Mesendoderm (in vitro differentiated cells): Measurements from ENCODE around the gene PLSCR3.

Source experiments
- DNase-seq: peaks from one replicate; pipeline ENCODE4 v3.0.0; 2013
- H2AK5ac ChIP-seq: 2 replicates; pipeline ENCODE4 v1.6.1; 2013; ENCODE audit warnings: low read length, inconsistent platforms
- H2BK120ac ChIP-seq: 2 replicates; pipeline ENCODE4 v1.6.1; 2013; ENCODE audit warnings: low read depth, mild to moderate bottlenecking, low read length, moderate library complexity, mixed read lengths
- H2BK15ac ChIP-seq: replicated peaks from 2 replicates; pipeline ENCODE4 v1.6.1; 2013; ENCODE audit warnings: low read depth, mild to moderate bottlenecking, moderate library complexity
- H2BK5ac ChIP-seq: 2 replicates; pipeline ENCODE4 v1.6.1; 2013; ENCODE audit warnings: low read length, inconsistent platforms
- H3K18ac ChIP-seq: 2 replicates; pipeline ENCODE4 v1.6.1; 2013; ENCODE audit warnings: mild to moderate bottlenecking, low read length, mixed read lengths
- H3K23ac ChIP-seq: one replicate; pipeline ENCODE4 v1.6.1; 2013; ENCODE audit warnings: low read length
- H3K27ac ChIP-seq: 2 replicates; pipeline ENCODE4 v1.5.1; 2013; ENCODE audit warnings: low read depth, mild to moderate bottlenecking, inconsistent platforms, low read length, moderate library complexity
- H3K27me3 ChIP-seq: 2 replicates; pipeline ENCODE4 v1.6.1; 2013; ENCODE audit warnings: low read length, control low read depth, mild to moderate bottlenecking, inconsistent platforms; ENCODE audit not compliant: insufficient read depth, poor library complexity
- H3K36me3 ChIP-seq: 2 replicates; pipeline ENCODE4 v1.6.1; 2013; ENCODE audit warnings: low read length, inconsistent platforms; ENCODE audit not compliant: control insufficient read depth, insufficient read depth
- H3K4ac ChIP-seq: one replicate; pipeline ENCODE4 v1.6.1; 2013; ENCODE audit warnings: low read depth, mild to moderate bottlenecking, low read length, moderate library complexity
- H3K4me1 ChIP-seq: 2 replicates; pipeline ENCODE4 v1.6.1; 2013; ENCODE audit warnings: low read depth, low read length, inconsistent platforms; ENCODE audit not compliant: control insufficient read depth
- H3K4me2 ChIP-seq: 2 replicates; pipeline ENCODE4 v1.6.1; 2013; ENCODE audit warnings: low read length
- H3K4me3 ChIP-seq: 2 replicates; pipeline ENCODE4 v1.5.1; 2013; ENCODE audit warnings: mild to moderate bottlenecking, low read length
- H3K56ac ChIP-seq: one replicate; pipeline ENCODE4 v1.6.1; 2013; ENCODE audit warnings: low read length
- H3K79me1 ChIP-seq: 2 replicates; pipeline ENCODE4 v1.6.1; 2013; ENCODE audit warnings: low read length, inconsistent platforms
- H3K79me2 ChIP-seq: 2 replicates; pipeline ENCODE4 v1.6.1; 2013; ENCODE audit warnings: mild to moderate bottlenecking, low read length; ENCODE audit not compliant: control insufficient read depth, insufficient read depth
- H3K9ac ChIP-seq: 2 replicates; pipeline ENCODE4 v1.6.1; 2013; ENCODE audit warnings: low read length, inconsistent platforms
- H4K5ac ChIP-seq: one replicate; pipeline ENCODE4 v1.6.1; 2013; ENCODE audit warnings: low read length
- H4K8ac ChIP-seq: one replicate; pipeline ENCODE4 v1.6.1; 2013; ENCODE audit warnings: low read depth, mild to moderate bottlenecking, control low read depth, low read length, moderate library complexity
- WGBS: extraction: QIAGEN DNeasy Blood & Tissue Kit; methylation state at CpG from one replicate; pipeline ENCODE4 v1.1.7; 2013; ENCODE audit warnings: low lambda C conversion rate, missing lambda C conversion rate; ENCODE audit not compliant: insufficient coverage; ENCODE audit errors: extremely low coverage; 5-methylcytosine and 5-hydroxymethylcytosine counted together

Gene PLSCR3

GRCh38 chr17:7383742-7384488, 10.4 kb downstream of the PLSCR3 start:
- no peak overlapping the region for H3K4ac ChIP-seq
- H3K18ac ChIP-seq = no peak overlapping the region
- H4K5ac ChIP-seq = no peak overlapping the region
- peak; percentile 80 for DNase-seq
- H3K27me3 ChIP-seq = no peaks in the 10 kb centered on the region
- H4K8ac ChIP-seq = no peak overlapping the region
- WGBS = no CpG with 5 or more reads among the region's 65 CpGs
- H3K56ac ChIP-seq = peak overlapping the region; percentile 84
- H2BK15ac ChIP-seq = no peak overlapping the region
- H3K4me1 ChIP-seq = peaks cover 2% of the 10 kb centered on the region
- H3K23ac ChIP-seq = no peak overlapping the region
- H3K79me2 ChIP-seq = no peaks in the 10 kb centered on the region
- H3K27ac ChIP-seq = no peak overlapping the region
- peak overlapping the region; percentile 38 for H3K4me3 ChIP-seq
- H3K4me2 ChIP-seq = peak overlapping the region; percentile 69
- H2AK5ac ChIP-seq = no peak overlapping the region
- H3K36me3 ChIP-seq = no peaks in the 10 kb centered on the region
- H3K79me1 ChIP-seq = no peaks in the 10 kb centered on the region
- no peak overlapping the region for H2BK5ac ChIP-seq
- peak overlapping the region; percentile 60 for H3K9ac ChIP-seq
- no peak overlapping the region for H2BK120ac ChIP-seq

DNA sequence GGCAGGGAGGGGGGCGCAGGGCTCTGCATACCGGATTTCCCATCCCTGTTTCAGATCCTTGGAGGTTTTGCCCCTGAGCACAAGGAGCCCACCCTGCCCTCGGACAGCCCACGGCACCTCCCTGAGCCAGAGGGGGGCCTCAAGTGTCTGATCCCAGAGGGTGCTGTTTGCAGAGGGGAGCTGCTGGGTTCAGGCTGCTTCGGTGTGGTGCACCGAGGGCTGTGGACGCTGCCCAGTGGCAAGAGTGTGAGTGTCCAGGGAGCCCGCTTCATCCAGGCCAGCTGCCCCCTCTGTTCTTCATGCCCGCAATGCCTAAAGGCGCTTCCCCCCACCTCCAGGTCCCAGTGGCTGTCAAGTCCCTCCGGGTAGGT, 11.0 kb downstream of the PLSCR3 start:
- no peak overlapping the region for H3K27ac ChIP-seq
- H4K8ac ChIP-seq = no peak overlapping the region
- no peak overlapping the region for H3K4me2 ChIP-seq
- no peak overlapping the region for H2AK5ac ChIP-seq
- H3K4ac ChIP-seq = no peak overlapping the region
- H3K9ac ChIP-seq = no peak overlapping the region
- H3K79me1 ChIP-seq = no peaks in the 10 kb centered on the region
- no CpG with 5 or more reads among the region's 11 CpGs for WGBS
- H3K23ac ChIP-seq = no peak overlapping the region
- H3K4me1 ChIP-seq = peaks cover 2% of the 10 kb centered on the region
- no peak overlapping the region for H4K5ac ChIP-seq
- no peak overlapping the region for H3K56ac ChIP-seq
- H3K79me2 ChIP-seq = no peaks in the 10 kb centered on the region
- H2BK120ac ChIP-seq = no peak overlapping the region
- H3K27me3 ChIP-seq = no peaks in the 10 kb centered on the region
- H2BK15ac ChIP-seq = no peak overlapping the region
- no peak overlapping the region for H3K4me3 ChIP-seq
- no peak overlapping the region for H3K18ac ChIP-seq
- no peak for DNase-seq
- no peak overlapping the region for H2BK5ac ChIP-seq
- no peaks in the 10 kb centered on the region for H3K36me3 ChIP-seq

- no peak overlapping the region for H4K5ac ChIP-seq
- H3K9ac ChIP-seq = no peak overlapping the region
- no peak overlapping the region for H2BK15ac ChIP-seq
- no peak overlapping the region for H3K4me2 ChIP-seq
- no peak overlapping the region for H2AK5ac ChIP-seq
- H3K18ac ChIP-seq = no peak overlapping the region
- peaks cover 2% of the 10 kb centered on the region for H3K4me1 ChIP-seq
- no peak overlapping the region for H3K56ac ChIP-seq
- no peak overlapping the region for H3K23ac ChIP-seq
- H3K79me2 ChIP-seq = no peaks in the 10 kb centered on the region
- no peak overlapping the region for H2BK120ac ChIP-seq
- H4K8ac ChIP-seq = no peak overlapping the region
- no peak overlapping the region for H3K27ac ChIP-seq
- H3K79me1 ChIP-seq = no peaks in the 10 kb centered on the region
- no CpG with 5 or more reads among the region's 10 CpGs for WGBS
- H3K4me3 ChIP-seq = no peak overlapping the region
- DNase-seq = no peak
- H2BK5ac ChIP-seq = no peak overlapping the region
- no peaks in the 10 kb centered on the region for H3K36me3 ChIP-seq
- H3K4ac ChIP-seq = no peak overlapping the region
- no peaks in the 10 kb centered on the region for H3K27me3 ChIP-seq
Observed at GRCh38 chr17:7382901-7383300, 11.4 kb downstream of the PLSCR3 start.

- Histone ChIP-seq H2BK5ac (no peak within 1 kb of the TSS), H2BK120ac (no peak within 1 kb of the TSS), H2BK15ac (no peak within 1 kb of the TSS), H3K27me3 (no peaks in the 10 kb centered on the region), H3K56ac (peak within 1 kb of the TSS; percentile 83), H4K8ac (no peak within 1 kb of the TSS), H3K79me1 (no peaks in the 10 kb centered on the region), H3K4me3 (peak within 1 kb of the TSS; percentile 37), H3K18ac (peak within 1 kb of the TSS; percentile 15), H3K27ac (no peak within 1 kb of the TSS), H3K4me1 (peaks cover 2% of the 10 kb centered on the region), H3K79me2 (no peaks in the 10 kb centered on the region), H3K36me3 (no peaks in the 10 kb centered on the region), H2AK5ac (peak within 1 kb of the TSS; percentile 72), H4K5ac (no peak within 1 kb of the TSS), H3K9ac (peak within 1 kb of the TSS; percentile 74), H3K4ac (peak within 1 kb of the TSS; percentile 26), H3K4me2 (peak within 1 kb of the TSS; percentile 65), H3K23ac (peak within 1 kb of the TSS; percentile 66)
- peak; percentile 47 for DNase-seq
- WGBS = no CpG with 5 or more reads among the region's 52 CpGs
Observed at GRCh38 chr17:7380855-7381683, 13.3 kb downstream of the PLSCR3 start, which contains the start of gene TNK1. Gene TNK1 (plus strand): TSS chr17:7381089. CDS start chr17:7382927, 1,838 bp downstream.

GRCh38 chr17:7380321-7380720, 14.0 kb downstream of the PLSCR3 start:
- Histone ChIP-seq H3K4me3 (no peak overlapping the region), H2AK5ac (no peak overlapping the region), H3K36me3 (no peaks in the 10 kb centered on the region), H2BK5ac (no peak overlapping the region), H4K5ac (no peak overlapping the region), H3K27ac (no peak overlapping the region), H3K9ac (peak overlapping the region; percentile 74), H3K56ac (peak overlapping the region; percentile 83), H3K23ac (no peak overlapping the region), H3K79me1 (no peaks in the 10 kb centered on the region), H2BK120ac (no peak overlapping the region), H2BK15ac (no peak overlapping the region), H3K18ac (no peak overlapping the region), H3K4me1 (peaks cover 2% of the 10 kb centered on the region), H3K79me2 (no peaks in the 10 kb centered on the region), H3K4ac (no peak overlapping the region), H4K8ac (no peak overlapping the region), H3K4me2 (peak overlapping the region; percentile 39), H3K27me3 (no peaks in the 10 kb centered on the region)
- peak; percentile 46 for DNase-seq
- WGBS = no CpG with 5 or more reads among the region's 7 CpGs
